Calu3 (cell line): ENCODE data around the gene OR11H1. TPM values are rescaled to one million over a fixed set of nuclear protein-coding genes. Genes with fewer than 3 reads are reported as not detected.
"Not testable (repeated sequence)": the region's sequence is repeated elsewhere in the genome, so short reads cannot be mapped to it uniquely, and the experiment has no call there.

Source experiments
- Bru-seq: library from RNA; stranded (reverse); fragments of 400-500 nt; gene quantifications from one replicate; lab custom pipeline; 2021; lab: Mats Ljungman, UMichigan
- BruChase-seq, 2 experiments: library from RNA; stranded (reverse); fragments of 400-500 nt; gene quantifications; one replicate each; lab custom pipeline; 2021; lab: Mats Ljungman, UMichigan
- BruUV-seq: library from RNA; stranded (reverse); fragments of 400-500 nt; replicated peaks from 2 replicates; lab custom pipeline; 2021; lab: Mats Ljungman, UMichigan
- CTCF ChIA-PET: fragments of 300-600 bp; sonication (Branson Sonifier 250); formaldehyde crosslinking; loops from one replicate; lab custom pipeline; 2022; ENCODE audit warnings: antibody characterized with exemption; lab: Charles Lee
- DNase-seq: peaks from one replicate; pipeline ENCODE4 v3.0.0; 2022
- H3K27ac Mint-ChIP-seq: one replicate; pipeline ENCODE4 v1.8.0; 2022; ENCODE audit warnings: mixed read lengths; ENCODE audit not compliant: unreplicated experiment
- H3K27me3 Mint-ChIP-seq: one replicate; pipeline ENCODE4 v1.8.0; 2022; ENCODE audit warnings: mixed read lengths; ENCODE audit not compliant: unreplicated experiment
- H3K36me3 Mint-ChIP-seq: one replicate; pipeline ENCODE4 v1.8.0; 2022; ENCODE audit warnings: mild to moderate bottlenecking, moderate library complexity, mixed read lengths; ENCODE audit not compliant: insufficient read depth, unreplicated experiment
- H3K4me1 Mint-ChIP-seq: one replicate; pipeline ENCODE4 v1.8.0; 2022; ENCODE audit warnings: mild to moderate bottlenecking, low read depth, mixed read lengths; ENCODE audit not compliant: unreplicated experiment
- H3K4me3 Mint-ChIP-seq: one replicate; pipeline ENCODE4 v1.8.0; 2022; ENCODE audit warnings: mild to moderate bottlenecking, low read depth, moderate library complexity, mixed read lengths; ENCODE audit not compliant: unreplicated experiment
- H3K9me3 Mint-ChIP-seq: one replicate; pipeline ENCODE4 v1.8.0; 2022; ENCODE audit warnings: low read depth, mixed read lengths; ENCODE audit not compliant: unreplicated experiment
- intact Hi-C: fragments of 100-400 bp; cut with micrococcal nuclease; formaldehyde crosslinking; loops from one replicate; pipeline ENCODE4 v1.10.0; 2022; ENCODE audit not compliant: unreplicated experiment
- long read RNA-seq: library from polyadenylated mRNA; stranded (forward); transcript quantifications from one replicate; pipeline ENCODE4 v2.0.0, GENCODE V29; 2022
- total RNA-seq: library from RNA; stranded (reverse); gene quantifications from 2 replicates; pipeline ENCODE4 v1.2.3, GENCODE V29; 2022

Gene OR11H1
- not detected in 2 replicates for total RNA-seq
- Bru-seq, nascent RNA = not detected
- not detected for BruChase-seq, experiment 1, labeled RNA remaining after a 6-hour chase
- not detected for BruChase-seq, experiment 2, labeled RNA remaining after a 2-hour chase
- long read RNA-seq = 0 reads

GRCh38 chr22:15527892-15528291 is at the start of gene OR11H1:
Gene OR11H1 (plus strand): TSS chr22:15528192. CDS start chr22:15528192, 0 bp downstream.
- intact Hi-C loops, H3K27ac Mint-ChIP-seq, H3K27me3 Mint-ChIP-seq, H3K36me3 Mint-ChIP-seq, BruUV-seq, CTCF ChIA-PET, H3K9me3 Mint-ChIP-seq, H3K4me1 Mint-ChIP-seq, DNase-seq, H3K4me3 Mint-ChIP-seq: not testable (repeated sequence)

GRCh38 chr22:15509967-15510366 is 18.0 kb upstream of the OR11H1 start:
- CTCF ChIA-PET, H3K27ac Mint-ChIP-seq, H3K36me3 Mint-ChIP-seq, intact Hi-C loops, H3K9me3 Mint-ChIP-seq, DNase-seq, H3K4me3 Mint-ChIP-seq, BruUV-seq, H3K27me3 Mint-ChIP-seq, H3K4me1 Mint-ChIP-seq: not testable (repeated sequence)

- H3K27me3 Mint-ChIP-seq, DNase-seq, CTCF ChIA-PET, intact Hi-C loops, H3K4me3 Mint-ChIP-seq, H3K4me1 Mint-ChIP-seq, BruUV-seq, H3K36me3 Mint-ChIP-seq, H3K27ac Mint-ChIP-seq, H3K9me3 Mint-ChIP-seq: not testable (repeated sequence)
Observed at GRCh38 chr22:15515896-15516295, 12.1 kb upstream of the OR11H1 start.

GRCh38 chr22:15553767-15554166 is 25.8 kb downstream of the OR11H1 start:
- DNase-seq, H3K27me3 Mint-ChIP-seq, intact Hi-C loops, H3K4me3 Mint-ChIP-seq, H3K9me3 Mint-ChIP-seq, CTCF ChIA-PET, BruUV-seq, H3K4me1 Mint-ChIP-seq, H3K36me3 Mint-ChIP-seq, H3K27ac Mint-ChIP-seq: not testable (repeated sequence)

- H3K9me3 Mint-ChIP-seq, H3K4me3 Mint-ChIP-seq, CTCF ChIA-PET, H3K27ac Mint-ChIP-seq, H3K36me3 Mint-ChIP-seq, H3K4me1 Mint-ChIP-seq, H3K27me3 Mint-ChIP-seq, intact Hi-C loops, BruUV-seq, DNase-seq: not testable (repeated sequence)
Observed at GRCh38 chr22:15563461-15563860, 35.5 kb downstream of the OR11H1 start.

- H3K27ac Mint-ChIP-seq, H3K4me3 Mint-ChIP-seq, intact Hi-C loops, DNase-seq, H3K36me3 Mint-ChIP-seq, H3K27me3 Mint-ChIP-seq, CTCF ChIA-PET, H3K4me1 Mint-ChIP-seq, H3K9me3 Mint-ChIP-seq, BruUV-seq: not testable (repeated sequence)
Observed at GRCh38 chr22:15565063-15565462, 37.1 kb downstream of the OR11H1 start.

Other genes starting within 250 kb of the OR11H1 start
- not detected in 2 replicates for gene POTEH, start 161.8 kb downstream of the OR11H1 start, total RNA-seq